Panc1 (cell line): ENCODE data around the gene EBF4.

Experiments used
- CTCF ChIP-seq: fragments of 450-650 bp; IDR thresholded peaks from 2 replicates; pipeline ENCODE4 v1.5.1; 2017; ENCODE audit warnings: mild to moderate bottlenecking
- POLR2AphosphoS5 ChIP-seq: IDR thresholded peaks from 2 replicates; pipeline ENCODE4 v1.6.1; 2012; ENCODE audit warnings: mild to moderate bottlenecking, low read depth, low read length, moderate library complexity
- REST ChIP-seq, 2 experiments: IDR thresholded peaks; 2 replicates each; pipeline ENCODE4 v1.6.1; 2011 to 2012; ENCODE audit warnings: low read depth in 2 of 2, control low read depth in 1 of 2, low read length in 1 of 2, mild to moderate bottlenecking in 1 of 2, moderate library complexity in 1 of 2; ENCODE audit not compliant: insufficient read depth in 1 of 2
- SIN3A ChIP-seq: IDR thresholded peaks from 2 replicates; pipeline ENCODE4 v1.6.1; 2012; ENCODE audit warnings: low read depth, mild to moderate bottlenecking, low read length, moderate library complexity, borderline replicate concordance; ENCODE audit not compliant: insufficient read depth

- TF ChIP-seq CTCF: no peak
- TF ChIP-seq POLR2AphosphoS5: no peak
- no peak for TF ChIP-seq REST (IDR thresholded peaks at IDR 0.05; ENCODE audit: insufficient read depth in 1 of 2, low read depth in 2 of 2, low read length in 1 of 2)
- TF ChIP-seq SIN3A: no peak
Observed at GRCh38 chr20:2699775-2700413, 7.3 kb downstream of the EBF4 start.
